Mesendoderm (in vitro differentiated cells): ENCODE results near the gene RHOBTB3.

Source experiments
- DNase-seq: peaks from one replicate; pipeline ENCODE4 v3.0.0; 2013
- H2AK5ac ChIP-seq: 2 replicates; pipeline ENCODE4 v1.6.1; 2013; ENCODE audit warnings: low read length, inconsistent platforms
- H2BK120ac ChIP-seq: 2 replicates; pipeline ENCODE4 v1.6.1; 2013; ENCODE audit warnings: low read depth, mild to moderate bottlenecking, low read length, moderate library complexity, mixed read lengths
- H2BK15ac ChIP-seq: replicated peaks from 2 replicates; pipeline ENCODE4 v1.6.1; 2013; ENCODE audit warnings: low read depth, mild to moderate bottlenecking, moderate library complexity
- H2BK5ac ChIP-seq: 2 replicates; pipeline ENCODE4 v1.6.1; 2013; ENCODE audit warnings: low read length, inconsistent platforms
- H3K18ac ChIP-seq: 2 replicates; pipeline ENCODE4 v1.6.1; 2013; ENCODE audit warnings: mild to moderate bottlenecking, low read length, mixed read lengths
- H3K23ac ChIP-seq: one replicate; pipeline ENCODE4 v1.6.1; 2013; ENCODE audit warnings: low read length
- H3K27ac ChIP-seq: 2 replicates; pipeline ENCODE4 v1.5.1; 2013; ENCODE audit warnings: low read depth, mild to moderate bottlenecking, inconsistent platforms, low read length, moderate library complexity
- H3K27me3 ChIP-seq: 2 replicates; pipeline ENCODE4 v1.6.1; 2013; ENCODE audit warnings: low read length, control low read depth, mild to moderate bottlenecking, inconsistent platforms; ENCODE audit not compliant: insufficient read depth, poor library complexity
- H3K36me3 ChIP-seq: 2 replicates; pipeline ENCODE4 v1.6.1; 2013; ENCODE audit warnings: low read length, inconsistent platforms; ENCODE audit not compliant: control insufficient read depth, insufficient read depth
- H3K4ac ChIP-seq: one replicate; pipeline ENCODE4 v1.6.1; 2013; ENCODE audit warnings: low read depth, mild to moderate bottlenecking, low read length, moderate library complexity
- H3K4me1 ChIP-seq: 2 replicates; pipeline ENCODE4 v1.6.1; 2013; ENCODE audit warnings: low read depth, low read length, inconsistent platforms; ENCODE audit not compliant: control insufficient read depth
- H3K4me2 ChIP-seq: 2 replicates; pipeline ENCODE4 v1.6.1; 2013; ENCODE audit warnings: low read length
- H3K4me3 ChIP-seq: 2 replicates; pipeline ENCODE4 v1.5.1; 2013; ENCODE audit warnings: mild to moderate bottlenecking, low read length
- H3K56ac ChIP-seq: one replicate; pipeline ENCODE4 v1.6.1; 2013; ENCODE audit warnings: low read length
- H3K79me1 ChIP-seq: 2 replicates; pipeline ENCODE4 v1.6.1; 2013; ENCODE audit warnings: low read length, inconsistent platforms
- H3K79me2 ChIP-seq: 2 replicates; pipeline ENCODE4 v1.6.1; 2013; ENCODE audit warnings: mild to moderate bottlenecking, low read length; ENCODE audit not compliant: control insufficient read depth, insufficient read depth
- H3K9ac ChIP-seq: 2 replicates; pipeline ENCODE4 v1.6.1; 2013; ENCODE audit warnings: low read length, inconsistent platforms
- H4K5ac ChIP-seq: one replicate; pipeline ENCODE4 v1.6.1; 2013; ENCODE audit warnings: low read length
- H4K8ac ChIP-seq: one replicate; pipeline ENCODE4 v1.6.1; 2013; ENCODE audit warnings: low read depth, mild to moderate bottlenecking, control low read depth, low read length, moderate library complexity
- WGBS: extraction: QIAGEN DNeasy Blood & Tissue Kit; methylation state at CpG from one replicate; pipeline ENCODE4 v1.1.7; 2013; ENCODE audit warnings: low lambda C conversion rate, missing lambda C conversion rate; ENCODE audit not compliant: insufficient coverage; ENCODE audit errors: extremely low coverage; 5-methylcytosine and 5-hydroxymethylcytosine counted together

Gene RHOBTB3

GRCh38 chr5:95762652-95763041 is 31.5 kb downstream of the RHOBTB3 start:
- DNase-seq: no peak
- no peaks in the 10 kb centered on the region for H3K27me3 ChIP-seq
- no peak overlapping the region for H3K56ac ChIP-seq
- no peak overlapping the region for H2BK5ac ChIP-seq
- no CpG with 5 or more reads among the region's 5 CpGs for WGBS
- H4K8ac ChIP-seq: peak overlapping the region; percentile 76
- H3K4me2 ChIP-seq: no peak overlapping the region
- H3K4ac ChIP-seq: no peak overlapping the region
- no peaks in the 10 kb centered on the region for H3K4me1 ChIP-seq
- no peak overlapping the region for H3K18ac ChIP-seq
- no peak overlapping the region for H2AK5ac ChIP-seq
- H3K4me3 ChIP-seq: no peak overlapping the region
- no peaks in the 10 kb centered on the region for H3K79me2 ChIP-seq
- H2BK120ac ChIP-seq: no peak overlapping the region
- H2BK15ac ChIP-seq: no peak overlapping the region
- H3K27ac ChIP-seq: no peak overlapping the region
- H4K5ac ChIP-seq: no peak overlapping the region
- H3K9ac ChIP-seq: no peak overlapping the region
- H3K79me1 ChIP-seq: peaks cover 4% of the 10 kb centered on the region
- H3K23ac ChIP-seq: no peak overlapping the region
- H3K36me3 ChIP-seq: peaks cover 4% of the 10 kb centered on the region

GRCh38 chr5:95763941-95764340 is 32.8 kb downstream of the RHOBTB3 start:
- Histone ChIP-seq H4K8ac (no peak overlapping the region), H3K79me1 (peaks cover 1% of the 10 kb centered on the region), H3K9ac (no peak overlapping the region), H2BK120ac (no peak overlapping the region), H3K56ac (no peak overlapping the region), H2BK15ac (no peak overlapping the region), H3K18ac (no peak overlapping the region), H2BK5ac (no peak overlapping the region), H4K5ac (no peak overlapping the region), H3K27me3 (no peaks in the 10 kb centered on the region), H2AK5ac (no peak overlapping the region), H3K79me2 (no peaks in the 10 kb centered on the region), H3K4me3 (no peak overlapping the region), H3K36me3 (peaks cover 3% of the 10 kb centered on the region), H3K23ac (no peak overlapping the region), H3K27ac (no peak overlapping the region), H3K4ac (no peak overlapping the region), H3K4me2 (no peak overlapping the region), H3K4me1 (no peaks in the 10 kb centered on the region)
- WGBS: no CpG with 5 or more reads among the region's 6 CpGs
- no peak for DNase-seq

GRCh38 chr5:95768731-95769130 is 37.6 kb downstream of the RHOBTB3 start:
- Histone ChIP-seq H3K79me1 (no peaks in the 10 kb centered on the region), H3K79me2 (no peaks in the 10 kb centered on the region), H3K27me3 (no peaks in the 10 kb centered on the region), H4K8ac (no peak overlapping the region), H3K9ac (no peak overlapping the region), H3K4me3 (no peak overlapping the region), H3K4me2 (no peak overlapping the region), H2BK5ac (no peak overlapping the region), H3K4me1 (no peaks in the 10 kb centered on the region), H3K56ac (no peak overlapping the region), H3K36me3 (peaks cover 11% of the 10 kb centered on the region), H2BK120ac (no peak overlapping the region), H4K5ac (no peak overlapping the region), H3K23ac (no peak overlapping the region), H2BK15ac (no peak overlapping the region), H3K27ac (no peak overlapping the region), H2AK5ac (no peak overlapping the region), H3K18ac (no peak overlapping the region), H3K4ac (no peak overlapping the region)
- peak; percentile 48 for DNase-seq
- no CpG with 5 or more reads among the region's 9 CpGs for WGBS

- Histone ChIP-seq H3K27me3 (no peaks in the 10 kb centered on the region), H3K4me2 (no peak overlapping the region), H3K18ac (no peak overlapping the region), H3K4me3 (no peak overlapping the region), H3K79me1 (no peaks in the 10 kb centered on the region), H4K5ac (no peak overlapping the region), H3K56ac (no peak overlapping the region), H2BK15ac (no peak overlapping the region), H3K36me3 (peaks cover 11% of the 10 kb centered on the region), H3K27ac (no peak overlapping the region), H3K4me1 (no peaks in the 10 kb centered on the region), H3K4ac (no peak overlapping the region), H3K23ac (no peak overlapping the region), H2BK5ac (no peak overlapping the region), H2BK120ac (no peak overlapping the region), H3K79me2 (no peaks in the 10 kb centered on the region), H4K8ac (no peak overlapping the region), H3K9ac (no peak overlapping the region), H2AK5ac (no peak overlapping the region)
- DNase-seq: no peak
- no CpG with 5 or more reads among the region's 8 CpGs for WGBS
These were observed 39.9 kb downstream of the RHOBTB3 start for GRCh38 chr5:95770830-95771708.

GRCh38 chr5:95771892-95772291 is 40.8 kb downstream of the RHOBTB3 start:
- no peak overlapping the region for H3K56ac ChIP-seq
- H3K36me3 ChIP-seq: peaks cover 14% of the 10 kb centered on the region
- H3K27ac ChIP-seq: no peak overlapping the region
- no CpG with 5 or more reads among the region's 2 CpGs for WGBS
- no peaks in the 10 kb centered on the region for H3K79me2 ChIP-seq
- H3K4ac ChIP-seq: no peak overlapping the region
- H2BK120ac ChIP-seq: no peak overlapping the region
- no peak overlapping the region for H3K18ac ChIP-seq
- no peak overlapping the region for H3K4me3 ChIP-seq
- no peak overlapping the region for H2BK15ac ChIP-seq
- H3K79me1 ChIP-seq: no peaks in the 10 kb centered on the region
- no peak overlapping the region for H4K5ac ChIP-seq
- no peak for DNase-seq
- H3K27me3 ChIP-seq: no peaks in the 10 kb centered on the region
- no peak overlapping the region for H3K9ac ChIP-seq
- no peaks in the 10 kb centered on the region for H3K4me1 ChIP-seq
- H3K4me2 ChIP-seq: no peak overlapping the region
- H4K8ac ChIP-seq: no peak overlapping the region
- no peak overlapping the region for H2BK5ac ChIP-seq
- no peak overlapping the region for H2AK5ac ChIP-seq
- no peak overlapping the region for H3K23ac ChIP-seq
